Measurements from ENCODE around the gene DNAJB2. TPM values are rescaled to one million over a fixed set of nuclear protein-coding genes. Genes with fewer than 3 reads are reported as not detected.

The DNAJB2 gene
- total and polyA plus RNA-seq, 4 donors, result 7.4 to 71.8 (median 27.0) TPM

DNA sequence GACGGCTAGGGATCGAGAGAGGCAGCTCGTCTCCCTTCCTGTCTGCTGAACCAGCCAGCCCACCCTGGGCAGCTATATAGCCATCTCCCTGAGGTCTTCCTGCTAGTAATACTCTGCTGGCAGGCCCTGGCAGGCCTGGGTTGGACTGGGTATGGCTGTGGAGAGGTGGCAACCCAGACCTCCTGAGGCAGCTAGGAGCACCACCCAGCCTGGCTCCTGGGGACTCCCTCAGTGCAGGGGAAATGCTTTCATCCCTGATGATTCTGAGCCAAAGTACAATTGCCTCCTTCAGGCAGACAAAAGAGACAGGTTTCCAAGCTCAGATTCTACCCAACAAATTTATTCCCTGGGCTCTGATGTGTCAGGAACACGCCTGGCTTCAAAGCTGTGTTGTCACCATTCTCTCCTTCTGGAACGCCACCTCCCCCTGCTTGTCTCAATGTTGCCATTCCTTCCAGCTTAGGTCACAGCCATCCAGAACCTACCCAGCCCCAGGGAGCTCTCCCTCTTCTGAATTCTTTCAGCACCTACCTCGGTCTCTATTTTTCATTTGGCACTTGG, 4.7 kb upstream of the DNAJB2 start:
- Histone ChIP-seq H3K4me3 (ENCODE audit: low read depth in 1 of 3, low read length in 3 of 3) (no peak overlapping the region), H3K36me3 (ENCODE audit: control insufficient read depth in 4 of 4, insufficient read depth in 3 of 4, low read depth in 1 of 4, low read length in 3 of 4) (no peaks in the 10 kb centered on the region), H3K4me1 (ENCODE audit: control insufficient read depth in 4 of 4, insufficient read depth in 4 of 4, low read length in 3 of 4) (peaks cover 9 to 29% (median 18%) of the 10 kb centered on the region in 4 donors), H3K9me3 (ENCODE audit: control insufficient read depth in 4 of 4, low read length in 3 of 4) (no peaks in the 10 kb centered on the region), H3K27ac (ENCODE audit: low read depth in 1 of 2, low read length in 2 of 2) (no peak overlapping the region), H3K9ac (ENCODE audit: low read depth in 1 of 2, low read length in 2 of 2) (no peak overlapping the region), H3K27me3 (ENCODE audit: control insufficient read depth in 4 of 4, insufficient read depth in 4 of 4, low read length in 3 of 4) (no peaks in the 10 kb centered on the region)
- WGBS, result 79% methylated on average over 6 of the region's 6 CpGs
- TF ChIP-seq, protein P1, sequence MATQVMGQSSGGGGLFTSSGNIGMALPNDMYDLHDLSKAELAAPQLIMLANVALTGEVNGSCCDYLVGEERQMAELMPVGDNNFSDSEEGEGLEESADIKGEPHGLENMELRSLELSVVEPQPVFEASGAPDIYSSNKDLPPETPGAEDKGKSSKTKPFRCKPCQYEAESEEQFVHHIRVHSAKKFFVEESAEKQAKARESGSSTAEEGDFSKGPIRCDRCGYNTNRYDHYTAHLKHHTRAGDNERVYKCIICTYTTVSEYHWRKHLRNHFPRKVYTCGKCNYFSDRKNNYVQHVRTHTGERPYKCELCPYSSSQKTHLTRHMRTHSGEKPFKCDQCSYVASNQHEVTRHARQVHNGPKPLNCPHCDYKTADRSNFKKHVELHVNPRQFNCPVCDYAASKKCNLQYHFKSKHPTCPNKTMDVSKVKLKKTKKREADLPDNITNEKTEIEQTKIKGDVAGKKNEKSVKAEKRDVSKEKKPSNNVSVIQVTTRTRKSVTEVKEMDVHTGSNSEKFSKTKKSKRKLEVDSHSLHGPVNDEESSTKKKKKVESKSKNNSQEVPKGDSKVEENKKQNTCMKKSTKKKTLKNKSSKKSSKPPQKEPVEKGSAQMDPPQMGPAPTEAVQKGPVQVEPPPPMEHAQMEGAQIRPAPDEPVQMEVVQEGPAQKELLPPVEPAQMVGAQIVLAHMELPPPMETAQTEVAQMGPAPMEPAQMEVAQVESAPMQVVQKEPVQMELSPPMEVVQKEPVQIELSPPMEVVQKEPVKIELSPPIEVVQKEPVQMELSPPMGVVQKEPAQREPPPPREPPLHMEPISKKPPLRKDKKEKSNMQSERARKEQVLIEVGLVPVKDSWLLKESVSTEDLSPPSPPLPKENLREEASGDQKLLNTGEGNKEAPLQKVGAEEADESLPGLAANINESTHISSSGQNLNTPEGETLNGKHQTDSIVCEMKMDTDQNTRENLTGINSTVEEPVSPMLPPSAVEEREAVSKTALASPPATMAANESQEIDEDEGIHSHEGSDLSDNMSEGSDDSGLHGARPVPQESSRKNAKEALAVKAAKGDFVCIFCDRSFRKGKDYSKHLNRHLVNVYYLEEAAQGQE (IDR thresholded peaks at IDR 0.05), result no peak
- TF ChIP-seq, protein P2, sequence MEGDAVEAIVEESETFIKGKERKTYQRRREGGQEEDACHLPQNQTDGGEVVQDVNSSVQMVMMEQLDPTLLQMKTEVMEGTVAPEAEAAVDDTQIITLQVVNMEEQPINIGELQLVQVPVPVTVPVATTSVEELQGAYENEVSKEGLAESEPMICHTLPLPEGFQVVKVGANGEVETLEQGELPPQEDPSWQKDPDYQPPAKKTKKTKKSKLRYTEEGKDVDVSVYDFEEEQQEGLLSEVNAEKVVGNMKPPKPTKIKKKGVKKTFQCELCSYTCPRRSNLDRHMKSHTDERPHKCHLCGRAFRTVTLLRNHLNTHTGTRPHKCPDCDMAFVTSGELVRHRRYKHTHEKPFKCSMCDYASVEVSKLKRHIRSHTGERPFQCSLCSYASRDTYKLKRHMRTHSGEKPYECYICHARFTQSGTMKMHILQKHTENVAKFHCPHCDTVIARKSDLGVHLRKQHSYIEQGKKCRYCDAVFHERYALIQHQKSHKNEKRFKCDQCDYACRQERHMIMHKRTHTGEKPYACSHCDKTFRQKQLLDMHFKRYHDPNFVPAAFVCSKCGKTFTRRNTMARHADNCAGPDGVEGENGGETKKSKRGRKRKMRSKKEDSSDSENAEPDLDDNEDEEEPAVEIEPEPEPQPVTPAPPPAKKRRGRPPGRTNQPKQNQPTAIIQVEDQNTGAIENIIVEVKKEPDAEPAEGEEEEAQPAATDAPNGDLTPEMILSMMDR (IDR thresholded peaks at IDR 0.05; ENCODE audit: low read depth, low read length, missing input control), result no peak
- TF ChIP-seq RAD21 (IDR thresholded peaks at IDR 0.05), result no peak
- no peak for TF ChIP-seq EGR1 (IDR thresholded peaks at IDR 0.05; ENCODE audit: low read depth in 2 of 2)
- TF ChIP-seq, protein P3, sequence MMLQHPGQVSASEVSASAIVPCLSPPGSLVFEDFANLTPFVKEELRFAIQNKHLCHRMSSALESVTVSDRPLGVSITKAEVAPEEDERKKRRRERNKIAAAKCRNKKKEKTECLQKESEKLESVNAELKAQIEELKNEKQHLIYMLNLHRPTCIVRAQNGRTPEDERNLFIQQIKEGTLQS (IDR thresholded peaks at IDR 0.05), result no peak
- no peak for TF ChIP-seq YY1 (IDR thresholded peaks at IDR 0.05)
- no peak for TF ChIP-seq HNF4A (conservative IDR thresholded peaks at IDR 0.05)
- no peak for TF ChIP-seq SP1 (IDR thresholded peaks at IDR 0.05)
- no peak for TF ChIP-seq GABPA (IDR thresholded peaks at IDR 0.05 in 1 of 2, conservative IDR thresholded peaks at IDR 0.05 in 1 of 2)
- TF ChIP-seq TAF1 (conservative IDR thresholded peaks at IDR 0.05), result no peak
- no peak for TF ChIP-seq FOXA1 (IDR thresholded peaks at IDR 0.05)
- TF ChIP-seq, protein P4, sequence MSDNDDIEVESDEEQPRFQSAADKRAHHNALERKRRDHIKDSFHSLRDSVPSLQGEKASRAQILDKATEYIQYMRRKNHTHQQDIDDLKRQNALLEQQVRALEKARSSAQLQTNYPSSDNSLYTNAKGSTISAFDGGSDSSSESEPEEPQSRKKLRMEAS (IDR thresholded peaks at IDR 0.05), result no peak
- no peak for TF ChIP-seq FOXA2 (IDR thresholded peaks at IDR 0.05)
- TF ChIP-seq JUND (IDR thresholded peaks at IDR 0.05), result no peak
- no peak for DNase-seq (ENCODE audit: low spot score)

DNA sequence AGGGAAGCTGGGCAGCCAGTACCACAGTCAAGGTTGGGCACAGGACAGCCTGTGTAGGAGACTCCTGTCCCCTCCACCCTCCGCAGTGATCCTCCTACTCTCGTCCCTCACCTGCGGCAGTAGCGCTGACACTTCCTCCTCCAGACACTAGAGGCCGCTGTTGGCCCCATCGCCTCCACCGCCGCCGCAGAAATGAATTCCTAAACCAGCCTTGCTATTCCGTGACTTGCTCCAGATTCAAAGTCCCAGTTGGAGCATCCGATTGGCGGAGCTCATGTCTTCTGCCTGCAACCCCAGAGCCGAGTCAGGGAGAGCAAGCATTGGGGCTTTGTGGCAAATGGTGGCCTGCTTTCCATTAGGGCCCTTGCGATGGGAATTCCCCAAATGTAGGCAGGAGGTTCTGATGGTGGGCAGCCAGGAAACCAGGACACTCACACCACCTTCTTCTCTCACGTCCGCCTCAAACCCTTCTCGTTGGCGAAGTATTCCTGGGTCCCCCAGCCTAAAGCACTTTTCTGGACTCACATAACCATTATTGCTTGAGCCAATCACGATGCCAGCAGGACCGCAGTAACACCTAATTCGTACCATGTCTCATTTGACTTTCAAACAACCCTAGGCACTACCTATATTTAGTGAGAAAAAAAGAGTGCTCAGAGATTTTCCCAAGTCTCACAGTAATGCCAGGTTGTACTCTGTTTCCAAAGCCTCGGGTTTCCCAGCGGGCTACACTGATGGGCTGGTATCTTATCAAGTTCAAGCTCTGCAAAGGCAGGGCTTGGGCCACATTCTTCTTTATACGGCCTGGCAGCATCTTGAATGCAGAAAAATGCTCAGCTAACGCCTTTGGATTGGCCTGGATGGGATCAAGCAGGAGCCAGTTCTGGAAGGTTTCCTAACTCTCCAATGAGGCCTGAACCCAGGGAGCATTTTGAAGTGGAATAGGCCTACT, 1.2 kb upstream of the DNAJB2 start:
- H3K4me3 ChIP-seq (ENCODE audit: low read depth in 1 of 3, low read length in 3 of 3), result no peak overlapping the region
- no peaks in the 10 kb centered on the region for H3K9me3 ChIP-seq (ENCODE audit: control insufficient read depth in 4 of 4, low read length in 3 of 4)
- H3K27me3 ChIP-seq (ENCODE audit: control insufficient read depth in 4 of 4, insufficient read depth in 4 of 4, low read length in 3 of 4), result no peaks in the 10 kb centered on the region
- peaks cover 2 to 23% (median 15%) of the 10 kb centered on the region in 4 donors for H3K36me3 ChIP-seq (ENCODE audit: control insufficient read depth in 4 of 4, insufficient read depth in 3 of 4, low read depth in 1 of 4, low read length in 3 of 4)
- H3K4me1 ChIP-seq (ENCODE audit: control insufficient read depth in 4 of 4, insufficient read depth in 4 of 4, low read length in 3 of 4), result peaks cover 7 to 24% (median 14%) of the 10 kb centered on the region in 4 donors
- H3K9ac ChIP-seq (ENCODE audit: low read depth in 1 of 2, low read length in 2 of 2), result peak overlapping the region; percentile 88 to 89
- H3K27ac ChIP-seq (ENCODE audit: low read depth in 1 of 2, low read length in 2 of 2), result peak overlapping the region; percentile 96 to 98
- WGBS, result 33% methylated on average over 25 of the region's 25 CpGs
- DNase-seq (ENCODE audit: low spot score), result peak; percentile 92
- TF ChIP-seq, protein P2 (IDR thresholded peaks at IDR 0.05; ENCODE audit: low read depth, low read length, missing input control), result peak; percentile 99
- TF ChIP-seq RAD21 (IDR thresholded peaks at IDR 0.05) (peak; percentile 81 to 92), EGR1 (IDR thresholded peaks at IDR 0.05; ENCODE audit: low read depth in 2 of 2) (no peak), HNF4G (IDR thresholded peaks at IDR 0.05) (no peak), JUND (IDR thresholded peaks at IDR 0.05) (no peak), HNF4A (conservative IDR thresholded peaks at IDR 0.05) (peak; percentile 18 to 39), TAF1 (conservative IDR thresholded peaks at IDR 0.05) (no peak), FOXA2 (IDR thresholded peaks at IDR 0.05) (no peak), NR2F2 (IDR thresholded peaks at IDR 0.05) (no peak), FOXA1 (IDR thresholded peaks at IDR 0.05) (no peak), SP1 (IDR thresholded peaks at IDR 0.05) (peak; percentile 42), RXRA (IDR thresholded peaks at IDR 0.05) (no peak)
- TF ChIP-seq, protein P4 (IDR thresholded peaks at IDR 0.05), result no peak
- TF ChIP-seq, protein P3 (IDR thresholded peaks at IDR 0.05), result no peak
